Activated CD8-positive, alpha-beta T cell treated with anti-CD3 and anti-CD28 coated beads for 36 hours (primary cell): Measurements from ENCODE around the gene PPT1. TPM values are rescaled to one million over a fixed set of nuclear protein-coding genes. Genes with fewer than 3 reads are reported as not detected.
A peak's percentile ranks its signal among the peaks of the same experiment; 100 is the strongest.

Experiments used
- ATAC-seq: fragments of 200-7000 bp; cut with Tn5 transposase; one replicate; pipeline ENCODE4 v1.10.0; 2021; ENCODE audit warnings: mild to moderate bottlenecking, moderate library complexity
- CTCF ChIA-PET: fragments of 350-600 bp; sonication (Branson Sonifier 250); formaldehyde crosslinking; loops from one replicate; lab custom pipeline; 2021; ENCODE audit warnings: antibody characterized with exemption; lab: Charles Lee
- POLR2A ChIA-PET: fragments of 350-600 bp; sonication (Branson Sonifier 250); formaldehyde crosslinking; loops from one replicate; lab custom pipeline; 2021; ENCODE audit warnings: antibody characterized with exemption; lab: Charles Lee
- DNase-seq: peaks from one replicate; pipeline ENCODE4 v3.0.0-alpha.2; 2020
- H3K27ac Mint-ChIP-seq: one replicate; pipeline ENCODE4 v1.8.0; 2021; ENCODE audit warnings: mild to moderate bottlenecking, mixed read lengths
- H3K27me3 Mint-ChIP-seq: one replicate; pipeline ENCODE4 v1.8.0; 2021; ENCODE audit warnings: mixed read lengths
- H3K36me3 Mint-ChIP-seq: one replicate; pipeline ENCODE4 v1.8.0; 2021; ENCODE audit warnings: low read depth, mixed read lengths
- H3K4me1 Mint-ChIP-seq: one replicate; pipeline ENCODE4 v1.8.0; 2021; ENCODE audit warnings: low read depth, mixed read lengths
- H3K4me3 Mint-ChIP-seq: one replicate; pipeline ENCODE4 v1.8.0; 2021; ENCODE audit warnings: mild to moderate bottlenecking, moderate library complexity, mixed read lengths
- H3K9me3 Mint-ChIP-seq: one replicate; pipeline ENCODE4 v1.8.0; 2021; ENCODE audit warnings: mixed read lengths
- CTCF ChIP-seq: fragments of 200-600 bp; IDR thresholded peaks from one replicate; pipeline ENCODE4 v1.8.0; 2022; ENCODE audit warnings: antibody characterized with exemption, mild to moderate bottlenecking
- intact Hi-C: fragments of 100-400 bp; cut with micrococcal nuclease; formaldehyde crosslinking; loops from one replicate; pipeline ENCODE4 v1.10.0; 2022
- total RNA-seq, 2 experiments: library from RNA; stranded (reverse); gene quantifications; one replicate each; pipeline ENCODE4 v1.2.3, GENCODE V29; 2021

Gene PPT1
- total RNA-seq, 2 experiments from 2014 or later, result 60.6 to 69.1 TPM

- Mint-ChIP-seq H3K4me3 (no peak overlapping the region), H3K9me3 (no peaks in the 10 kb centered on the region), H3K36me3 (peaks cover 80% of the 10 kb centered on the region), H3K4me1 (peaks cover 67% of the 10 kb centered on the region), H3K27me3 (no peaks in the 10 kb centered on the region), H3K27ac (peak overlapping the region; percentile 80)
- CTCF ChIA-PET, result interaction anchor here (1.0 to 2.6 kb wide), 3 partner anchors 13 to 273 kb away, joined by 6 to 23 read pairs (median 6); no protein-coding TSS in a partner anchor
- POLR2A ChIA-PET, result interaction anchor here (1.0 to 6.3 kb wide), 2 partner anchors 11 to 317 kb away, joined by 3 to 48 read pairs; no protein-coding TSS in a partner anchor
- ATAC-seq (no peak), DNase-seq (no peak)
- intact Hi-C loops, result no loop called here
- no peak for TF ChIP-seq CTCF
Measured at GRCh38 chr1:40064797-40065499, 32.1 kb downstream of the PPT1 start.

DNA sequence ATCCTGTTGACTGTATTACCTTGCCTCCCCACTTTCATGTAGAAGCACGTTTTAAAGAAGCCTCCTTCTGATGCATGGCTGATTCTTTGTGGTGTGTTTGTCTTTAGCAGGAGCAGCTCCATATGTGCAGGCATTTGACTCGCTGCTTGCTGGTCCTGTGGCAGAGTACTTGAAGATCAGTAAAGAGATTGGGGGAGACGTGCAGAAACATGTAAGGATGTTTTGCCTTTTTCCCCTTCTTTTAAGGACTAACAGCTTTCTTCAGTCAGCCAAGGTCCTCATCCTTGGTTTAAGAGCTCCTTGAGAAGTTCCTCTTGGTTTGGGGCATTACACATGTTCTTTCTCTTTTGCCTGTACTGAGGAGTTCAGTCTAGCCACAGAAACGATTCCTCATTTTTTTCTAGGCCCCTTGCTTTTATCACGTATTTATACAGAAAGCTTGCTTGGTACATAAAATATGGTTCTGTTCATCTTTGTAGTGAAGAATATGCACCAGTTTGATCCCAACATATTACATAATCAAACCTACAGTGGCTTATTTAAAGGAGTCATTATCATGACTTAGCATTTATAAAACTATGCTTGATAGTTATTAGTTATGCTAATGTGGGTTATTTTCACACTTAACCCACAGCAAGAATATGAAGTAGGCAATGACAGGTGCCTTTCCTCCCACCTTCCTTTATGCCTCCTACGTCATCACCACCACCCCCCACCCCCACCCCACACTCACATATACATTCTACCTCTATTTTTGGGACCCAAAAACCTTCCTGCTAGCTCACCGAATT lies 36.9 kb downstream of the PPT1 start:
- H3K27ac Mint-ChIP-seq, result peak overlapping the region; percentile 91
- intact Hi-C loops, result no loop called here
- ChIA-PET POLR2A (interaction anchor here (0.7 to 2.2 kb wide), 7 partner anchors 9 to 279 kb away, joined by 3 to 11 read pairs (median 5); partner anchors contain the start of gene CAP1), CTCF (interaction anchor here (1.3 to 4.4 kb wide), 8 partner anchors 11 to 278 kb away, joined by 4 to 27 read pairs (median 6); partner anchors contain the start of gene MYCL)
- peak overlapping the region; percentile 53 for H3K4me3 Mint-ChIP-seq
- H3K9me3 Mint-ChIP-seq, result no peaks in the 10 kb centered on the region
- DNase-seq, result no peak
- no peaks in the 10 kb centered on the region for H3K27me3 Mint-ChIP-seq
- H3K36me3 Mint-ChIP-seq, result peaks cover 78% of the 10 kb centered on the region
- peak; percentile 6 for ATAC-seq
- TF ChIP-seq CTCF, result no peak
- peaks cover 89% of the 10 kb centered on the region for H3K4me1 Mint-ChIP-seq

DNA sequence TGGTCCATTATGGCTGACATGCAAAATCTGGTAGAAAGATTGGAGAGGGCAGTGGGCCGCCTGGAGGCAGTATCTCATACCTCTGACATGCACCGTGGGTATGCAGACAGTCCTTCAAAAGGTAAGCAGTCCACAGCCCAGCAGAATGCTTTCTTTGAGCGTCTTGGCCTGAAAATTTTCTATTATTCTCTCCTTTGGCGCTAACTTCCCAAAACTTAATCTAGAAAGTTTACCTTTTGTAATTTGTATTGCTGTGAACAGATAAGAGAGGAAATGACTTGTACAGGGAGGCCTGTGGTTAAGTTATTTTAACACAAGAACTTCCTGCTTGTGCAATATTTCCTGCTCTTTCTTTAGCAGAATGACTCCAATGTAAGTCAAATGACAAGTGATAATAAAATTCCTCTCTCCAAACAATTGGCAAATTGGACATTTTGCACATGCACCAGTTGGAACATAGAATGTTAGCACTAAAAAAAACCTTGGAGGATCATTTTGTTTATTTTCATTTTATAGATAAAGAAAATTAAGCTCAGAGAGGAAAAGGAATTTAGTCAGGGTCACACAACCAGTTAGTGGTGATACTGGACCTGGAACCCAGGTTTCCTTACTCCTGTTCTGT lies 37.6 kb downstream of the PPT1 start:
- peak; percentile 72 for ATAC-seq
- no peaks in the 10 kb centered on the region for H3K9me3 Mint-ChIP-seq
- H3K27ac Mint-ChIP-seq, result peak overlapping the region; percentile 91
- intact Hi-C loops, result no loop called here
- H3K27me3 Mint-ChIP-seq, result no peaks in the 10 kb centered on the region
- peaks cover 77% of the 10 kb centered on the region for H3K36me3 Mint-ChIP-seq
- peak; percentile 57 for DNase-seq
- POLR2A ChIA-PET, result interaction anchor here (1.0 to 2.2 kb wide), 7 partner anchors 9 to 279 kb away, joined by 3 to 15 read pairs (median 5); partner anchors contain the start of gene CAP1
- TF ChIP-seq CTCF, result peak; percentile 38
- peaks cover 89% of the 10 kb centered on the region for H3K4me1 Mint-ChIP-seq
- peak overlapping the region; percentile 53 for H3K4me3 Mint-ChIP-seq
- CTCF ChIA-PET, result interaction anchor here (1.8 to 4.4 kb wide), 5 partner anchors 10 to 279 kb away, joined by 5 to 27 read pairs (median 8); partner anchors contain the start of gene MYCL

- ATAC-seq (peak; percentile 28), DNase-seq (no peak)
- Mint-ChIP-seq H3K27ac (peak overlapping the region; percentile 91), H3K4me1 (peaks cover 89% of the 10 kb centered on the region), H3K4me3 (peak overlapping the region; percentile 53), H3K36me3 (peaks cover 75% of the 10 kb centered on the region), H3K27me3 (no peaks in the 10 kb centered on the region), H3K9me3 (no peaks in the 10 kb centered on the region)
- intact Hi-C loops, result no loop called here
- no peak for TF ChIP-seq CTCF
- ChIA-PET POLR2A (interaction anchor here (1.1 to 1.8 kb wide), 6 partner anchors 9 to 17 kb away, joined by 3 to 15 read pairs (median 5); no protein-coding TSS in a partner anchor), CTCF (interaction anchor here (1.4 to 3.2 kb wide), 5 partner anchors 9 to 280 kb away, joined by 4 to 11 read pairs (median 6); no protein-coding TSS in a partner anchor)
Measured at GRCh38 chr1:40058453-40059337, 38.4 kb downstream of the PPT1 start.
